Choroid plexus epithelial cell (primary cell): Measurements from ENCODE around the gene COPG1.
A peak's percentile ranks its signal among the peaks of the same experiment; 100 is the strongest.

Source experiments
- DNase-seq: peaks from one replicate; pipeline ENCODE4 v3.0.0-alpha.2; 2010; ENCODE audit warnings: low read depth
- H3K4me3 ChIP-seq: 2 replicates; pipeline ENCODE4 v1.5.1; 2011; ENCODE audit warnings: low read depth, mild to moderate bottlenecking, control low read depth, low read length, moderate library complexity
- TF ChIP-seq, protein P1 (sequence below): conservative IDR thresholded peaks from 2 replicates; pipeline ENCODE4 v1.5.1; 2011; ENCODE audit warnings: low read depth, mild to moderate bottlenecking, control low read depth, inconsistent platforms, low read length, moderate library complexity

COPG1 gene

DNA sequence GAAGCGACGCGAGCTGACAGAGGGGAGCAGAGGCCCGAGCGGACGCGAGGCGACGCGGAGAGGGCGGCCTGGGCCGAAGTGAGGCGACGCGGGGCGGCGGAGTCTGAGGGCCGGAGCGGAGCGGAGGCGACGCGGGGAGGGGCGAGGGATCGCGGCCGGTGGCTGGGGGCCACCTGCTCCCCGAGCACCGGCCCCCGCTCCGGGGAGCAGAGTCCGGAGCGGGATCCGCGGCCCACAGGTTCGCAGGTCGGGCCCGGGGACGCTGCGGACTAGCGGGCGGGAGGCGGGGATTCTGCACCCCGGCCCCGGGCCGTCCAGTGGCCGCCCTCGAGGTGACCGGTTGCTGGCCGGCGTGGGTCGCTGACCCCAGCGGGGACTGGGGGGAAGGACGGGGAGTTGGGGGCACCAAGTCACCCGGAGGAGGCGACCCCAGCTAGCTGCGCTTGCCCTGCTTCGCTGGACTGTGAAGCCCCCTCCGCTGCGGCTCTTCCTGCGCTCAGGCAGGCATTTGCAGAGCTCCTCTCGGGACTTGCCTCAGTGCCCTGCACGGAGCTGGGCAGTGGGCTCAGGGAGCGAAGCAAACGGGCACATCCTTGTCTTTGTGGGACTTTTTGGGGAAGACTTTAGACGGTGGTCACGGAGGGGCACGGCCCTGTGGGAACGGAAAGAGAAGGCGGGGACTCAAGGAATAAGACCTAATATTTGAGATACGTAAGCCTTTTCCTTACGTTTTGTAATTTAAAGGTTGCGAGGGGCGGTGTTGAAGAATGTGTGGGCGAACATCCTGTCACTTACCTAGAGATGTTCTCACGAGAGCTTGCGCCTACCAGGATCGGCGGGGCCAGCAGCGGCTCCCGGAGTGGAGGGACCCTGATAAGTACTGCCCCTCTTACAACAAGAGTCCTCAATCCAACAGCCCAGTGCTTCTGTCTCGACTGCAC, 29.8 kb downstream of the COPG1 start:
- TF ChIP-seq, protein P1, sequence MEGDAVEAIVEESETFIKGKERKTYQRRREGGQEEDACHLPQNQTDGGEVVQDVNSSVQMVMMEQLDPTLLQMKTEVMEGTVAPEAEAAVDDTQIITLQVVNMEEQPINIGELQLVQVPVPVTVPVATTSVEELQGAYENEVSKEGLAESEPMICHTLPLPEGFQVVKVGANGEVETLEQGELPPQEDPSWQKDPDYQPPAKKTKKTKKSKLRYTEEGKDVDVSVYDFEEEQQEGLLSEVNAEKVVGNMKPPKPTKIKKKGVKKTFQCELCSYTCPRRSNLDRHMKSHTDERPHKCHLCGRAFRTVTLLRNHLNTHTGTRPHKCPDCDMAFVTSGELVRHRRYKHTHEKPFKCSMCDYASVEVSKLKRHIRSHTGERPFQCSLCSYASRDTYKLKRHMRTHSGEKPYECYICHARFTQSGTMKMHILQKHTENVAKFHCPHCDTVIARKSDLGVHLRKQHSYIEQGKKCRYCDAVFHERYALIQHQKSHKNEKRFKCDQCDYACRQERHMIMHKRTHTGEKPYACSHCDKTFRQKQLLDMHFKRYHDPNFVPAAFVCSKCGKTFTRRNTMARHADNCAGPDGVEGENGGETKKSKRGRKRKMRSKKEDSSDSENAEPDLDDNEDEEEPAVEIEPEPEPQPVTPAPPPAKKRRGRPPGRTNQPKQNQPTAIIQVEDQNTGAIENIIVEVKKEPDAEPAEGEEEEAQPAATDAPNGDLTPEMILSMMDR, result no peak
- peak; percentile 74 for DNase-seq
- H3K4me3 ChIP-seq, result peak overlapping the region; percentile 86

DNA sequence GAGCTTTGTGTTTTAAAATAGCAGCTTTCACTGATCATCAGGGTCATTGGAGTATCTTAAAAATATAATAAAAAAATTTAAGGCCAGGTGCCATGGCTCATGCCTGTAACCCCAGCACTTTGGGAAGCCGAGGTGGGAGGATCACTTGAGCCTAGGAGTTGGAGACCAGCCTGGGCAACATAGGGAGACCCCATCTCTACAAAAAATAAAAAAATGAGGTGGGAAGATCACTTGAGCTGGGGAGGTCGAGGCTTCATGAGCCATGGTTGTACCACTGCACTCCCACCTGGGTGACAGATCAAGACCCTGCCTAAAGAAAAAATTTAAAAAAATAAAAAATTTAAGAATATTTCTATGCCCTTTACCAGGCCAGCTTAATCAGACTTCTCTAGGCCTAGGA, 30.8 kb downstream of the COPG1 start:
- no peak for DNase-seq
- TF ChIP-seq, protein P1, result no peak
- H3K4me3 ChIP-seq, result no peak overlapping the region

DNA sequence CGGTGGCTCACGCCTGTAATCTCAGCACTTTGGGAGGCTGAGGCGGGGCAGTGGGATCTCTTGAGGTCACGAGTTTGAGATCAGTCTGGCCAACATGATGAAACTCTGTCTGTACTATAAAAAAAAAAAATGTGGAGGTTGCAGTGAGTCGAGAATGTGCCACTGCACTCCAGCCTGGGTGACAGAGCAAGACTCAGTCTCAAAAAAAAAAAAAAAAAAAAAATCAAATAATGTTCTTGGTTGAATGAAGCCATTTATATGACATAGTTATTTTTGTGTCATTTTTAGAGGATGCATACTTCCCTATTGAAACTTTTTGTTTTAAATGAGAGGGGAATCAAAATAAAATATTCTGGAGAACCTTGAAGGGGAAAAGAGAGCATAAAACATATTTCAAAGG, 32.3 kb downstream of the COPG1 start:
- H3K4me3 ChIP-seq, result no peak overlapping the region
- no peak for DNase-seq
- TF ChIP-seq, protein P1, result no peak

DNA sequence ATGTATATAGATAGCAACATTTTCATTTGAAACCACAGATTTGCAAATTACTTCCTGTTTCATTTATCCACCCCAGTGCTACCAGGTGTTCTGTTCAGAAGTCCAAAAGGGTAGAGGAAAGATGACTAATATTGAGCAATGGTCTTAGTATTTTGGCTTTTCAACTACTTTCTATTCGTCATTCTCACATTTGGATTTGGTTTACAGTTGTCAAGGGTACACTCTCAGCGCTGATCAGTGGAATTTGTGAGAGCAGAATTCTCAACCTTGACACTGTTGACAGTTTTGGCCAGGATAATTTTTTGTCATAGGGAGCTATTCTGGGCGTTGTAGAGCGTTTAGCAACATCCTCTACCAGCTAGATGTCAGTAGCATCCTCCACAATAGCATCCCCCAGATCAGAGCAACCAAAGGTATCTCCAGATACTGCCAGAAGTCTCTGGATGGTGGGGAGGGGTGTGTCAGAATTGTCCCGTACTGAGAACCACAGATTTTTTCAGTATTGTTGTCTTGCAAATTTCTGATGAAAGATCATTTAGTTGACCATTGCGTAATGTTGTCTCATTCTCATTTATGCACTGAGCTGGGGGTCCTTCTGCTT, 33.4 kb downstream of the COPG1 start:
- DNase-seq, result peak; percentile 62
- TF ChIP-seq, protein P1, result peak; percentile 9
- H3K4me3 ChIP-seq, result no peak overlapping the region

DNA sequence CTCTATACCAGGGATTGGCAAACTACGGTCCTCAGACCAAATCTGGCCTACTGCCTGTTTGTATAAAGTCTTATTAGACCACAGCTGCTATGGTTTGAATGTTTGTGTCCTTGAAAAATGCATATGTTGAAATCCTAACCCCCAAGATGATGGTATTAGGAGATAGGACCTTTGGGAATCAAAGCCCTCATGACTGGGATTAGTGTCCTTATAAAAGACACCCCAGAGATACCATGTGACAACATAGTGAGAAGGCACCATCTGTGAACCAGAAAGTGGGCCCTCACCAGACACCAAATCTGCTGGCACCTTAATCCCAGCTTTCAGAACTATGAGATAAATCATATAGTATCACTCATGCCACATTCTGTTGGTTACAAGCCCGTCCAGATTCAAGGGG, 36.7 kb downstream of the COPG1 start:
- no peak overlapping the region for H3K4me3 ChIP-seq
- TF ChIP-seq, protein P1, result no peak
- no peak for DNase-seq

DNA sequence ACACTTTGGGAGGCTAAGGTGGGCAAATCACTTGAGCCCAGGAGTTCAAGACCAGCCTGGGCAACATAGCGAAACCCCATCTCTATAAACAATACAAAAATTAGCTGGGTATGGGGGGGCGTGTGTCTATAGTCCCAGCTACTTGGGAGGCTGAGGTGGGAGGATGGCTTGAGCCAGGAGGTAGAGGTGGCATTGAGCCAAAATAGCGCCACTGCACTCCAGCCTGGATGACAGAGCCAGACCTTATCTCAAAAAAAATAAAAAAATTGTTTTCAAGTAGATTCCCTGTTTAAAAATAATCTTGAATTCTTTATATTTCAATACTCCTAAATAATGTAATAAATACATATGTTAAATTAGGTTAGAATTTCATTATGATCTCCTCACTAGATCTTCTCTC, 39.0 kb downstream of the COPG1 start:
- no peak overlapping the region for H3K4me3 ChIP-seq
- DNase-seq, result no peak
- TF ChIP-seq, protein P1, result no peak
